ENCODE measurements around the gene PSMA1. TPM values are rescaled to one million over a fixed set of nuclear protein-coding genes. Genes with fewer than 3 reads are reported as not detected.

The PSMA1 gene
- total RNA-seq, 6 experiments from 2014 or later: 69.4 to 95.1 (median 90.7) TPM

DNA sequence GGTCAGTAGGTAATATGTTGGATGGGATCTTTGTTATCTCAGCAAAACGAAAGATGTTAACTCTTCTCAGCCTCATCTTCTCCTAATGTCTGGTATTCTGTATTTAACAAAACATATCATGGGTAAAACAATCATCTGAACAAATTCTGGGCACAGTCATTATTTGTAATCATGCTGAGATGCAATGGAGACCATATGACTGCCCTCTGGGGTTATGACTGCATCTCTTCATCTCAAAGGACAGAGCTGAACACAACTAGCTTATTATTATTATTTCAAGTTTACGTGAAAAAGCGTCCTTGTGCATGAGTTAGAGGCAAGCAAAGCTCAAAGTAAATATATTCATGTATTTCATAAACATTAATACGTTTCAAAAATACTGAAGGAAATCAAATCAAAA lies 29.7 kb upstream of the PSMA1 start:
- no peak for ATAC-seq
- no peaks in the 10 kb centered on the region for H3K36me3 ChIP-seq
- H3K4me3 ChIP-seq: no peak overlapping the region
- WGBS (ENCODE audit: insufficient coverage, low coverage, low lambda C conversion rate, missing lambda C conversion rate): 90% methylated on average over 3 of the region's 4 CpGs
- no peaks in the 10 kb centered on the region for H3K27me3 ChIP-seq
- peaks cover 0 to 38% (median 0%) of the 10 kb centered on the region in 4 donors for H3K4me1 ChIP-seq
- DNase-seq: no peak
- no peak overlapping the region for H3K27ac ChIP-seq
- TF ChIP-seq POLR2A (IDR thresholded peaks at IDR 0.05): no peak
- TF ChIP-seq, protein P1, sequence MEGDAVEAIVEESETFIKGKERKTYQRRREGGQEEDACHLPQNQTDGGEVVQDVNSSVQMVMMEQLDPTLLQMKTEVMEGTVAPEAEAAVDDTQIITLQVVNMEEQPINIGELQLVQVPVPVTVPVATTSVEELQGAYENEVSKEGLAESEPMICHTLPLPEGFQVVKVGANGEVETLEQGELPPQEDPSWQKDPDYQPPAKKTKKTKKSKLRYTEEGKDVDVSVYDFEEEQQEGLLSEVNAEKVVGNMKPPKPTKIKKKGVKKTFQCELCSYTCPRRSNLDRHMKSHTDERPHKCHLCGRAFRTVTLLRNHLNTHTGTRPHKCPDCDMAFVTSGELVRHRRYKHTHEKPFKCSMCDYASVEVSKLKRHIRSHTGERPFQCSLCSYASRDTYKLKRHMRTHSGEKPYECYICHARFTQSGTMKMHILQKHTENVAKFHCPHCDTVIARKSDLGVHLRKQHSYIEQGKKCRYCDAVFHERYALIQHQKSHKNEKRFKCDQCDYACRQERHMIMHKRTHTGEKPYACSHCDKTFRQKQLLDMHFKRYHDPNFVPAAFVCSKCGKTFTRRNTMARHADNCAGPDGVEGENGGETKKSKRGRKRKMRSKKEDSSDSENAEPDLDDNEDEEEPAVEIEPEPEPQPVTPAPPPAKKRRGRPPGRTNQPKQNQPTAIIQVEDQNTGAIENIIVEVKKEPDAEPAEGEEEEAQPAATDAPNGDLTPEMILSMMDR (IDR thresholded peaks at IDR 0.05): no peak
- intact Hi-C loops (cut with DNase I): no loop called here
- H3K9me3 ChIP-seq: no peaks in the 10 kb centered on the region

DNA sequence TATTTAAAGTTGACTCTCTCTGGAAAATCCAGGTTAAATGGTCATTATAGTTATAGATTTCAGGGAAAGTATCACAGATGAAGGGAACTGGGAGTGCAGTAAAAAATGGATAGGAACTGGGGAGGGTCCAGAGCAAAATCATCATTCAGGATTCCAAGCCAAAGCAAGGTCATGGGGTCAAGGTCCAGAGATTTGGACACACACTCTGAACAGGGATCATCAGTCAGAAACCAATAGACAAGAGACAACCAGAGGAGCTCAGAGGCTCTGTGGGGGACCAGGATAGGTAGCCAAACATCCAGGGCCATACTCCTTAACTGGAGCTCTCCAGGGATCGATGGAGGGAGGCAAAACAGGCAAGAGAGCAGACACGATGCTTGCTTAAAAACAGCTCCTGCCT lies 27.3 kb upstream of the PSMA1 start:
- WGBS (ENCODE audit: insufficient coverage, low coverage, low lambda C conversion rate, missing lambda C conversion rate): 20% methylated on average over 1 of the region's 2 CpGs
- Histone ChIP-seq H3K9me3 (no peaks in the 10 kb centered on the region), H3K4me1 (peaks cover 0 to 54% (median 1%) of the 10 kb centered on the region in 4 donors), H3K27me3 (no peaks in the 10 kb centered on the region), H3K27ac (peak overlapping the region in 1 of 3 donors; percentile 58), H3K4me3 (no peak overlapping the region), H3K36me3 (no peaks in the 10 kb centered on the region)
- no peak for DNase-seq
- intact Hi-C loops (cut with DNase I): no loop called here
- ATAC-seq: peak; percentile 57 to 77 (median 64)
- TF ChIP-seq, protein P1 (IDR thresholded peaks at IDR 0.05): no peak
- no peak for TF ChIP-seq POLR2A (IDR thresholded peaks at IDR 0.05)

DNA sequence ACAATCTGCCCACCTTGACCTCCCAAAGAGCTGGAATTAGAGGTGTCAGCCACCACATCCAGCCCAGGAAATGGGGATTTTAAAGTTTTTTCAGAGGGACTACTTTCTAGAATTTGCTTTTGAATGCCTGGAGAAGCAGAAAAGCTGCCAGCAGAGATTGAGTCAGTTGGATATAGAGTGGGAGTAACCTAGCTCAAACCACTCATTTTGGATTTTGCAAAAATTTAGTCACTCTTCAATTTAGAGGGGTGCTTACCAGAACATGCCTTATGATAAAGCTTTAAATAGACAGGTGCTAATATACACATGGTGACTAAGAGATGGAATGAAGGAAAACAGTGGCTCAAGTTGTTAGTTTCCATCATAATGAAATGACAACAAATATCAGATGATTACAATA lies 26.5 kb upstream of the PSMA1 start:
- no peak for DNase-seq
- Histone ChIP-seq H3K9me3 (no peaks in the 10 kb centered on the region), H3K36me3 (no peaks in the 10 kb centered on the region), H3K27me3 (no peaks in the 10 kb centered on the region), H3K4me3 (no peak overlapping the region), H3K27ac (peak overlapping the region in 1 of 3 donors; percentile 58), H3K4me1 (peaks cover 0 to 57% (median 1%) of the 10 kb centered on the region in 4 donors)
- TF ChIP-seq, protein P1 (IDR thresholded peaks at IDR 0.05): no peak
- TF ChIP-seq POLR2A (IDR thresholded peaks at IDR 0.05): no peak
- no peak for ATAC-seq
- intact Hi-C loops (cut with DNase I): no loop called here

DNA sequence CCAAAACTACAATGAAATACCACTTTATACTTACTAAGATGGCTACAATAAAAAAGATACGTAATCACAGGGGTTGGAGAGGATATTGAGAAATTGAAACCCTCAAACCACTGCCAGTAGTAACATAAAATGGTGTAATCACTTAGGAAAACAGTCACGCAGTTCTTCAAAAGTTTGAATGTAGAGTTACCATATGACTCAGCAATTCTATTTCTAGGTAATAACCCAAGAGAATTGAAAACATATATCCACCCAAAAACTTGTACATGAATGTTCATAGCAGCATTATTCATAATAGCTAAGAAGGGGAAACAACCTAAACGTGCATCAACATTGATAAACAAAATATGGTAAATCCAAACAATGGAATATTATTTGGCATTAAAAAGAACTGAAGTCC lies 24.4 kb upstream of the PSMA1 start:
- TF ChIP-seq, protein P1 (IDR thresholded peaks at IDR 0.05): no peak
- peak overlapping the region in 1 of 3 donors; percentile 94 for H3K27ac ChIP-seq
- ATAC-seq: peak in 1 of 4 donors; percentile 9

DNA sequence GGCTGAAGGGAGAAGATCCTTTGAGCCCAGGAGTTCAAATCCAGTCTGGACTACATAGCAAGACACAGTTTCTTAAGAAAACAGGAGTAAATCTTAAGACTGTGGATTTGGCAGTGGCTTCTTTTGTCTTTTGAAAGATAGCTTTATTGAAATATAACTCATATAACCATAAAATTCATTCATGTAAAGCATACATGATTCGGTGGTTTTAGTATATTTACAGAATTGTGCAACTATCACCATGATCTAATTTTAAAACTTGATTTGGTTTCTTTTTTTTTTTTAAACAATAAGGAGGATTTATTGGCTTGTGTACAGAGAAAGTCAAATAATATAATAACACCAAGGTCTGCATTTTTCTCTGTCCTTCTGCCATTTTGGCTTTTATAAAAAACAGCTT lies 23.1 kb upstream of the PSMA1 start:
- peak overlapping the region in 2 of 3 donors; percentile 3 to 94 for H3K27ac ChIP-seq
- intact Hi-C loops (cut with DNase I): no loop called here

More for the DNA sequence above, 24.4 kb upstream of the PSMA1 start:
- H3K4me1 ChIP-seq: peaks cover 0 to 56% (median 5%) of the 10 kb centered on the region in 4 donors
- no peaks in the 10 kb centered on the region for H3K36me3 ChIP-seq
- H3K9me3 ChIP-seq: no peaks in the 10 kb centered on the region
- intact Hi-C loops (cut with DNase I): no loop called here
- H3K4me3 ChIP-seq: no peak overlapping the region
- H3K27me3 ChIP-seq: no peaks in the 10 kb centered on the region
- 27% methylated on average over 3 of the region's 3 CpGs for WGBS (ENCODE audit: insufficient coverage, low coverage, low lambda C conversion rate, missing lambda C conversion rate)
- no peak for DNase-seq

More for the DNA sequence above, 23.1 kb upstream of the PSMA1 start:
- no peak for ATAC-seq
- no peaks in the 10 kb centered on the region for H3K27me3 ChIP-seq
- H3K9me3 ChIP-seq: no peaks in the 10 kb centered on the region
- peaks cover 0 to 70% (median 5%) of the 10 kb centered on the region in 4 donors for H3K4me1 ChIP-seq
- DNase-seq: no peak
- H3K36me3 ChIP-seq: no peaks in the 10 kb centered on the region
- TF ChIP-seq, protein P1 (IDR thresholded peaks at IDR 0.05): no peak
- no peak for TF ChIP-seq POLR2A (IDR thresholded peaks at IDR 0.05)
- 13% methylated on average over 1 of the region's 1 CpG for WGBS (ENCODE audit: insufficient coverage, low coverage, low lambda C conversion rate, missing lambda C conversion rate)
- no peak overlapping the region for H3K4me3 ChIP-seq

Data from right lobe of liver (tissue), 6 donors.